GM19025 (cell line): Measurements from ENCODE around the gene KIAA0825.

Experiments used
- ATAC-seq: cut with Tn5 transposase; IDR thresholded peaks from one replicate; pipeline ENCODE4 v1.9.1; 2021; ENCODE audit warnings: mild to moderate bottlenecking, low read depth, moderate library complexity; ENCODE audit not compliant: unreplicated experiment

Gene KIAA0825

GRCh38 chr5:94266170-94266569 lies 352.2 kb downstream of the KIAA0825 start:
- ATAC-seq = no peak

DNA sequence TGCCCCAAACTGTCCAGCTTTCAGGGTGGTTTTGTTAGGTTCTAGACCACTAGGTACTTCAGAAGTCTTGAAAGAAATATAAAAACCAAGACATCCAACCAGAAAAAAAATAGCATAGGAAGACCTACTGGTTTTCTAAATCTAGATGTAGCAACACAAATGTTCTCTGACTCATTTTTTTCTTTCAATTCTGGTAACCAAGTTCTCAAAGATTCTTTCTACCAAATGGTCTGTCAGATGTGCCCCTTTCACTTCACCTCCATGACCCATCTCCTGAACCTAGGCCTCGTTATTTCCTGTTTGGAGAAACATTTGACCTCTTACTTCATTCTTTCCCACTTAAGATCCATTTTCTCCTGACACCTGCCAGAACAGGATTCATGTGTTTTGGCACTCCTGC lies 355.3 kb downstream of the KIAA0825 start:
- no peak for ATAC-seq

GRCh38 chr5:94260096-94260495 lies 358.3 kb downstream of the KIAA0825 start:
- ATAC-seq = no peak

DNA sequence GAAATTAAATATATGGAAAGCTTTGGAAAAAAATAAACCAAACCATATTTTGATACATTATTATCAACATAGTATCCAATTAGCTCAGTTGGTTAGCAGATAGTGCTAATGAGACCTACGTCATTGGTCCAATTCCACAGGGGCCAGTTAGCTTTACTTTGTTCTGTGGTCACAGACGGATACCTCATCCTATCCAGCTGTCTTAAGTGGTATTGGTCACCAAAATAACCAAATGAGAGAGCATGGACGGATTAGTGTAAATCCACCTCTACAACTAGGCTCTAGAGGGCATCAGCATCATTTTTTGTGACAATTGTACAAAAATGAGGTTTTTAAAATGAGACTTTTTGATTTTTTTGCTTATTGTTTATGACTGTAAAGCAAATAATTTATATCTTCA lies 364.2 kb downstream of the KIAA0825 start:
- ATAC-seq = no peak

DNA sequence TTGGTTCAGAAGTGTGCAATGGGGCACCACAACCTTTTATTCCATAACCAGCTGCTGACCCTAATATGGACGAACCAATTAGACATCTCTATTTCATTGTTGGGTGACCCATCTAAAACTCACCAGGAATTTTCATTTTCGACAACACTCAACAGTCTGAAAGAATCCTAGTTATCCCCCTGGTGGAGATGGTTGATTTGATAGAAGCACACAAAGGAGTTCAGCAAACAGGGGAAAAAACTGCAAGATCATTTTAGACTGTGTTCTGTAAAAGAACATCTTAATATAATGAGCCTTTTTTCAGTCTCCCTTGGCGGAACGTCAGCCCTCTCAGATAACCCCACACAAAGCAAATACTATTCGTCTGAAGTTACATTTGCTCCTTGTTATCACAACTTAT lies 367.4 kb downstream of the KIAA0825 start:
- no peak for ATAC-seq

- ATAC-seq = no peak
These were observed 369.0 kb downstream of the KIAA0825 start for GRCh38 chr5:94249430-94249829.

- ATAC-seq = no peak
These were observed 370.1 kb downstream of the KIAA0825 start for GRCh38 chr5:94248175-94248875.

- no peak for ATAC-seq
These were observed 372.8 kb downstream of the KIAA0825 start for GRCh38 chr5:94245608-94246007.

DNA sequence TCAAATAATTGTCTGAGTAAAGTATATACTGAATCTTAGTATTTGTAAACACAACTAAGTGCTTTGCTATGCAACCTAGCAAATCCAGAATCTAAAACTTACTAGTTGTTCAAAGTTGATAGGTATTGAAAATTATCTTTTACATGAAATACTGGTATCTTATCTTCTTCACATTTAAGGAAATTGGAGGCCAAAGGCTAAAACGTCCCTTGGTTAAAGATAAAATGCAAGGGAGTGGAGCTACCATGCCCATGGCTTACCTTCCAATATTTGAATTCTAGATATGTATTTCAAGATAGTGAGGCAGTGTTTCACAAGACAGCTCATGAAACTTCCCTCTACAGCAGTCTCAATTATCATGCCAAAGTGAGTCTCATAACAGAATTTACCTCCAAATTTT lies 373.5 kb downstream of the KIAA0825 start:
- ATAC-seq = no peak

GRCh38 chr5:94243612-94244011 lies 374.8 kb downstream of the KIAA0825 start:
- no peak for ATAC-seq

DNA sequence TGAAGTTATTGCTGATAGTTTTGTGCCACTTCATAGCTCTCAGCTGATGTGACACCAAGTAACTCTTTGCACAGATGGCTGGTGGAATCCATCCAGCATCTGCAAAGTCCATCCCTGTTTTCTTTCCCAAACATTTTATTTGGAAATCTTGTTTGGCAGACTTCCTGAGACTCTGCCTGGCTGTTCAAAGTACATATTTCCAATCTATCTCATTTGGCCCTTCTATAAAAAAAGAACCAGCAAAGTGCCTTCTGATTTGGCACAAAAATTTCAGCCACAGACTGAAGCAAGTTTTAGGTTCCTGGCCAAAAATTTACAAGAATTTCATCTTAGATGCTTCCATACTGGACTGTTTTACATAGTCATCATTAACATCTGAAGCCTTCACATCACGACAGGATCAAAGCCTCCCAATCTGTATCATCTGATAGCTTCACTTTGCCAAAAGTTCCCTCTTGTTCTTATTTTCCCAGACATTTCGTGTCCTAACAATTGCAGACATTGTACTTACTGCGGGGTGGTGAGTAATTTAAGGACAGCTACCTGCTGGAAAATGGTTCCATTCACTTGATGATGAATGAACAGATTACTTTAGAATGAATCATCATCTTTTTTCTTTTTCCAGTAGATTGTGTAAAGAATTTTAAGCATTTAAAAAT lies 377.3 kb downstream of the KIAA0825 start:
- ATAC-seq = no peak

DNA sequence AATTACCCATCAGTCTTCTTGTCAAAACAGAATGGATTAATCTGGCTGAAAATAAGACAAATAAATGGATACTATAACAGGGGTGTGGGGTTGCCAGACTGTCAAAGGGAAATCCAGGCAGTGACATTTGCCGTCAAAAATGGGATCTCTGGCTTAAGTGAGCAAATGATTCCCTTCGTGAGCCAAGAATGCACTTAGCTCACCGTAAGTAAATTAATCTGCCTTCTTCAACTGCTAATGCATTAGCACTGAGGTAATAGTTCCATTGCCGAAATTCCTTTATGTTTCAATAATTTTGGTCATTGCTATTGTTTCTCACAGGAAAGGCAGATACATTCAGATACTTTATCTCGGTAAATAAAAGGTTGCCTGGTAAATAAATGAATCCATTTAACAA lies 377.8 kb downstream of the KIAA0825 start:
- ATAC-seq = no peak

- ATAC-seq = no peak
These were observed 378.3 kb downstream of the KIAA0825 start for GRCh38 chr5:94240134-94240533.

- ATAC-seq = no peak
These were observed 379.1 kb downstream of the KIAA0825 start for GRCh38 chr5:94239266-94239665.

- ATAC-seq = no peak
These were observed 383.4 kb downstream of the KIAA0825 start for GRCh38 chr5:94234987-94235386.

DNA sequence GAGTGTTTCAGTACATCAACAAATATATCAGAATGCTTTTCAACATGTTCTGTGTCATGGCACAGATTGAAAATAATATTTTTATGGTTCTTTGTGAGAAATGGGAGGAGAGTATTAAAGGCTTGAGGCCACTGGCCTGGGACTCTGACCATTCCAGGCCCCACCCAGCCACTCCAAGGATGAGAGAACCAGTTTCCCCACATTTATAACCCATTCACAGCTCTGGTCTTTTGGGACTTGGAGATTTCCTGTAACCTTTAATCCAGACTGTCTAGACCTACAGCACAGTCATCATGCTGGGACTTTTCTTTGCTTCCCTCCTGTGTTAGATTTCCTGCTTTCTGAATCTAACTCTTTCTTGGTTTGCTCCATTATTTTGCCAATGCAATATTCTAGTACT lies 389.6 kb downstream of the KIAA0825 start:
- ATAC-seq = no peak

GRCh38 chr5:94223235-94223634 lies 395.2 kb downstream of the KIAA0825 start:
- ATAC-seq = no peak

DNA sequence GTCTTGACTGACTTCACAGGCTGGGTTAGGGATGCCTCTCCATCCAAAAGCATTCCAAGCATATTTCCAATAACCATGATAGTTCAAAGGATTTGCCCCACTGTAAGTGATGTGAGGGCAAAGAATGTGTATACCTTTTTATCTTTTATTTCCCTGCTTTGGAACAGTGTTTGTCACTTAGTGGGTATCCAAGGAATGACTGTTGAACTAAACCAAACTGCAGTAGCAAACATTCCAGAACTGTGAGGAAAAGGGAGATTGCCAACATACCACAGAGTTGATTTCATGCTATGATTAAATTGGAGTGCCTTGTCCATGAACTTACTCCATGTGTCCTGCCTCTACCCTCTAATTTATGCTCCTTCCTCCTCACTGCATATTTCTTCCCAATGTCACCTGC lies 400.0 kb downstream of the KIAA0825 start:
- ATAC-seq = no peak

DNA sequence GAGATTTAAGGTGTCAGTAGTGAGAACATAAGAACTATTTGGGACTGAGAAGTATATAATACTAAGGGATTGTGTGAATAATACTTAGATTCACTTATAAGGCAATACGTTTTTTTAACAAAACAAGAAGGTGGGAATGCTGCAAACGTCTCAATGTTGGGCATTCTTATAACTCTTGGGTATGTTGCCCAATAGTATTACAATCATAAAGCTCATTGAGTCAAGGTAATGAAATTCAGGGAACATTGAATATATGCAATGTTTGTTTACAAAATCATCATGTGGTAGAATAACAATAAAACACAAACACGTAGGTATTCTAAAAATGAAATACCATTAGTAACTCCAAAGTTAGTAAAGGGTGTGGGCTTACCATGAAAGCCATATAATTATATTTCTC lies 400.7 kb downstream of the KIAA0825 start:
- ATAC-seq = no peak

- no peak for ATAC-seq
These were observed 401.2 kb downstream of the KIAA0825 start for GRCh38 chr5:94217216-94217615.

GRCh38 chr5:94212476-94212875 lies 405.9 kb downstream of the KIAA0825 start:
- no peak for ATAC-seq

DNA sequence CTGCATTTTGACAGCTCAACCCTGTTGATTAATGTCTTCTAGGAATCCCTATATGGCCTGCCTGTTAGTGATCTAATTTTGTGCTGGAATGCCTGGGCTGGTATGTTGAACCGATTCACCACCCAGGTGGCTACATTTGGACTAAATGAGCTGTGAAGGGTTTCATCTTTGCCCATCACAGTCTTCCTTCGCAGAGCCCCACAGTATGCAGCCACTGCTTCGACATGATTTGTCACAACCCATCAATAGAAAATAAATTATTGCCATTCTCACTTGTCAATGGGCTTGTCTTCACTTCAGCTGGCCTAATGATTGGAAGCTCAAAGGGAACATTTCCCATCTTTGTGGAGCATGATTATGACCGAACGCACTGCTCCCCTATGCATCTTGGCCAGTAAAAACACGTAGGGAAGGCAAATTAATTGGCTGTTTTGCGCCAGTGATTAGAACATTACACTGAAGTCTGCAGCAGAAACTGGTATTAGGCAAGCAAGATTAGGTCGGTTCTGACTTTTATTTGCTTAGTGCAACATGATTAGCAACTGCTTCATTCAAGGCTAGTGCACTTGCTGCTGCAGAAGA lies 408.5 kb downstream of the KIAA0825 start:
- no peak for ATAC-seq
